H1 (cell line): ENCODE measurements around the gene GGT7.

Experiments
- ATF2 ChIP-seq: IDR thresholded peaks from 2 replicates; pipeline ENCODE4 v1.6.1; 2012; ENCODE audit warnings: low read length, inconsistent platforms
- CTCF ChIP-seq, 3 experiments: IDR thresholded peaks; 1 replicate in 2 of 3; 2 replicates in 1 of 3; pipeline versions ENCODE4 v1.5.1 to v1.6.1; 2011; ENCODE audit warnings: low read length in 3 of 3, mild to moderate bottlenecking in 3 of 3, inconsistent platforms in 2 of 3, low read depth in 1 of 3, moderate library complexity in 1 of 3; ENCODE audit not compliant: insufficient read depth in 1 of 3; ENCODE audit errors: control extremely low read depth in 1 of 3
- EGR1 ChIP-seq: IDR thresholded peaks from 2 replicates; pipeline ENCODE4 v1.6.1; 2011; ENCODE audit warnings: low read depth, low read length, borderline replicate concordance
- POLR2A ChIP-seq, 2 experiments: IDR thresholded peaks; 1 replicate in 1 of 2; 2 replicates in 1 of 2; pipeline ENCODE4 v1.6.1; 2011; ENCODE audit warnings: low read depth in 2 of 2, low read length in 2 of 2, mild to moderate bottlenecking in 2 of 2; ENCODE audit errors: control extremely low read depth in 1 of 2
- POLR2AphosphoS5 ChIP-seq: IDR thresholded peaks from 2 replicates; pipeline ENCODE4 v1.6.1; 2011; ENCODE audit warnings: low read depth, low read length
- RXRA ChIP-seq: IDR thresholded peaks from 2 replicates; pipeline ENCODE4 v1.6.1; 2011; ENCODE audit warnings: low read depth, mild to moderate bottlenecking, low read length, moderate library complexity; ENCODE audit not compliant: insufficient read depth

DNA sequence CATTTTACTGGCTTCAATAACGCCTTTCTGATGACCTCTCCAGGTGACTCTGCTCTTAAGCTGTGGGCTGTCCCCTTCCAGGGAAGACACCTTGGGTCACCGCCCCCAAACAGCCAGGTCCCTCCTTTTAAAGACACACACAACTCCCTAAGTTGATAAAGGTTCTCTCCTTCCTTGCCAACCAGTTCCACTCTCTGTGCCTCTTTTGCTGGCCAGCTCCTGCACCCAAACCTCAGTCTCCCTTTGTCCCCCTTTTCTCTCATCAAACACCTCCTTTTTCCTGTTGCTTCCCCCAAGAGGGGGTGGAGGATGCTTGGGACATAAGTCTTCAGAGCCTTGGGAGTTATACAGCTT lies 48.2 kb downstream of the GGT7 start:
- TF ChIP-seq CTCF (IDR thresholded peaks at IDR 0.05; ENCODE audit: control extremely low read depth in 1 of 3, insufficient read depth in 1 of 3, low read depth in 1 of 3, low read length in 3 of 3) (no peak), POLR2AphosphoS5 (no peak; the same call in 1 of the 2 replicates), EGR1 (no peak), RXRA (no peak), POLR2A (IDR thresholded peaks at IDR 0.05; ENCODE audit: control extremely low read depth in 1 of 2, low read depth in 2 of 2, low read length in 2 of 2) (no peak), ATF2 (no peak)
